ENCODE results near the gene CYTL1.
A peak's percentile ranks its signal among the peaks of the same experiment; 100 is the strongest.
"Not testable (repeated sequence)": the region's sequence is repeated elsewhere in the genome, so short reads cannot be mapped to it uniquely, and the experiment has no call there.

The CYTL1 gene, protein sequence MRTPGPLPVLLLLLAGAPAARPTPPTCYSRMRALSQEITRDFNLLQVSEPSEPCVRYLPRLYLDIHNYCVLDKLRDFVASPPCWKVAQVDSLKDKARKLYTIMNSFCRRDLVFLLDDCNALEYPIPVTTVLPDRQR

GRCh38 chr4:5019274-5019673 is at the start of gene CYTL1:
TSS of gene CYTL1 (minus strand) at chr4:5019458. CDS start at chr4:5019445, 13 bp downstream.
- peak; percentile 71 for DNase-seq

GRCh38 chr4:5067908-5068307 is 48.6 kb upstream of the CYTL1 start:
- no peak for DNase-seq

DNA sequence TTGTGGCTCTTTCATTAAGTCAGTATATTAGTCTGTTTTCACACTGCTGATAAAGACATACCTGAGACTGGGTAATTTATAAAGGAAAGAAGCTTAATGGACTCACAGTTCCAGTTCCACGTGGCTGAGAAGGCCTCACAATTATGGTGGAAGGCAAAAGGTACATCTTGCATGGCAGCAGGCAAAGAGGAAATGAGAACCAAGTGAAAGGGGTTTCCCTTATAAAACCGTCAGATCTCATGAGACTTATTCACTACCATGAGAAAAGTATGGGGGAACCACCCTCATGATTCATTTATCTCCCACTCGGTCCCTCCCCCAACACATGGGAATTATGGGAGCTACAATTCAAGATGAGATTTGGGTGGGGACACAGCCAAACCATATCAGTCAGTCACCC is 47.7 kb upstream of the CYTL1 start:
- DNase-seq: not testable (repeated sequence)

DNA sequence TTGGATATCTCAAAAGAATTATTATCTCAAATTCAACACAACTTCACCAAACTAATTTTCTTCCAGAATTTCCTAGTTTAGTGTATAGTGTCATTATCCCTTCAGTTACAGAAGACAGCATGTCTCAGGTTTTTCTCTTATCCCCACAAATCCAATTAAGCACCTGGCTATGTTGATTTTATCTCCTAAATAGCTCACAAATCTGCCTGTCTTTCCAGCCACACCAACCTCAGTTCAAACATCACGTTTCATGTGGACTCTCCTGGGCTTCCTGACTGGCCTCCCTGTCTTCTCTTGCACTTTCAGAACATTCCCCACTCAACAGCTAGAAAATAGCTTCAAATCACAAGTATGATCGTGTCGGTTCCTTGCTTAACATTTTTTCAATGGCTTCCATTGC is 46.8 kb upstream of the CYTL1 start:
- DNase-seq: no peak

DNA sequence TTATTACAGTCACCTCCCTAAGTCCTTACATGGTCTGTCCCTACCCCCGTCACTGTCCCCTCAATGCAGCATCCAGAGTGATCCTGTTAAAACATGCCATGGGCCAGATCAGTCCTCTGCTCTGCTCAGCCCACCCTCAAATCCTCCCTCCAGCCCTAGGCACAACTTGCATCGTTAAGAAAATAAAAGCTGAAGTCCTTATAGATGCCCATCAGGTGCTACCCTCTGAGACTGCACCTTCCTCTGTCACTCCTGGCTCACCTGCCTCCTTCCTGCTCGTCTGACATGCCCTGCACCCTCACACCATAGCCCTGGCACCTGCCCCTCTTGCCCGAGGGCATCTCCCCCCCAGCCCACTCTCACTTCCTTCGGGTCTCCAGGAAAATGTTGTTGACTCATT is 36.2 kb upstream of the CYTL1 start:
- no peak for DNase-seq

GRCh38 chr4:5054532-5054931 is 35.3 kb upstream of the CYTL1 start:
- no peak for DNase-seq

- no peak for DNase-seq
Observed at GRCh38 chr4:5052726-5053425, 33.6 kb upstream of the CYTL1 start.

DNA sequence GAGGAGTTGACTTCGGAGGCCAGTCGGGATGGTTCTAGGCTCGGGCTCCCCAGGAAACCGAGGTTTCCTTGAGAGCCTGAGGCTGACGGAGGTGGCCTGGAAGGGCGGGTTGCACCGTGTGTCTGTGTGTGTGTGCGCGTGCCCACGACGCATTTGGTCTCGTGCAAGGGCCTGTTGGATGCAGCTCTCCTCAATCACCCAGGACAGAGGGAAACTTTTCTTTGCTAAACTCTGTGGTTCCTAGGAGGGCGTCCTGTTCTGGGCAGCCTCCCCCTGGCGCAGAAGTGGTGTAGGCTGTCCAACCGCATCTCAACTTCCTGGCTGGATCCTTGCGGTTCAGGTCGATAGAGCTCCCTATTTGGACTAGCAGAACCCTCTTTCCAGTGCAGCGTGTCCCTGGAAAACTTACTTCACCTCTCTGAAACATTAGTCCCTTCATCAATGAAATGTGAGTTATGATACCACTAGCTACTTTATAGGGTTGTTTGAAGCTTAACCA is 33.0 kb upstream of the CYTL1 start:
- DNase-seq: peak; percentile 57

- DNase-seq: peak; percentile 80
Observed at GRCh38 chr4:5051278-5052203, 32.3 kb upstream of the CYTL1 start, which contains the start of gene STK32B. TSS of gene STK32B (plus strand) at chr4:5051480.

- DNase-seq: peak; percentile 85
Observed at GRCh38 chr4:5050520-5051277, 31.4 kb upstream of the CYTL1 start.

DNA sequence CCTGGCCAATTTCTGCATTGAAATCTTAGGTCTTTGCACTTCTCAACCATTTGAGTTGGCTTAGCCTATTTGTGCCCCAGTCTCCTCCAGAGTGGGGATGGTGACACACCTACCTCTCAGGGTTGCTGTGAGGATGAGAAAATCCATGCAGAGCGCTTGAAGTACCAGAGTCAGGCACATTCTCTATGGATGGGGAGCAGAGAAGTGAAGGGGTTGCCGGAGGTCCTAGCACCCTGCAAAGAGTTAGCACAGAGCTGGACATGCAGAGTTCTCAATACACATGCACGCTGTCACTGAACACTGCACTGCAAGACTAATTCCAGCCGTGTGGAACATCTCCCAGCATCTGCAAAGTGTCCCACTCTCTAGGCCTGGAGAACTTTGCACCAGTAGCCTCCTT is 29.5 kb upstream of the CYTL1 start:
- no peak for DNase-seq

DNA sequence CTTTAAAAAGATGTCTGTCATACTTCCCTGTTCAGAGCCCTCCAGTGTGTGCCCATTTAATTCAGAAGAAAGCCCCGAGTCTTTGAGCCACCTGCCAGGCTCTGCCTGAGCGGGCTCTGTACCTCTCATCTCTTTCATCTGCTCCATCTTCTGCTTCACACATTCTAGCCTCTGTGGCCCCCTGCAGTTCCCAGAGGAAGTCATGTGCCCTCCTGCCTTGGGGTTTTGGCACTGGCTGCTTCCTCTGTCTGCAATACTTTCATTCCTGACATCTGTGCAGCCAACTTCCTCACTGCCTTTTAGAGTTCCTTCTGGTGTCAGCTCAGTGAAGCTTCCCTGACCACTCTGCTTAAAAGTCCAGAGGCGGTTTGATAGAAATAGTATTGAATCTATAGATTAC is 25.8 kb upstream of the CYTL1 start:
- no peak for DNase-seq

GRCh38 chr4:5044341-5044740 is 25.1 kb upstream of the CYTL1 start:
- DNase-seq: no peak

GRCh38 chr4:5043579-5043978 is 24.3 kb upstream of the CYTL1 start:
- DNase-seq: no peak

DNA sequence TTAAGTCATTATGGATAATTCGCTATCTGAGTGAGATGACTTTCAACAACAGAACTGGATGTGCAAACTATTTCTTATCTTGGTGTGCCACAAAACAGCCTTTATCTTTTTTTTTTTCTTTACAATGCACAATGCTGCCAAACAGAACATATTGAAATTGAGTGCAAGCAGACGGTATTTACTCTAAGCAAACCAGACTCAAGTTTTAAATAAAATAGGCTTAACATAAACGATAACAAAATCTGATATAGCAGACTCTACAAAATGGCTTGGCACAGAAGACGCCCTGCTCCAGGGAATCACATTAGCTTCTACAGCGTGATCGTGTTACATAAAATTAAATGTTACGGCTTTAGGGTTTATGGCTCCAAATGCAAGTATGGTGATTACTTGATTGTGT is 22.4 kb upstream of the CYTL1 start:
- DNase-seq: no peak

DNA sequence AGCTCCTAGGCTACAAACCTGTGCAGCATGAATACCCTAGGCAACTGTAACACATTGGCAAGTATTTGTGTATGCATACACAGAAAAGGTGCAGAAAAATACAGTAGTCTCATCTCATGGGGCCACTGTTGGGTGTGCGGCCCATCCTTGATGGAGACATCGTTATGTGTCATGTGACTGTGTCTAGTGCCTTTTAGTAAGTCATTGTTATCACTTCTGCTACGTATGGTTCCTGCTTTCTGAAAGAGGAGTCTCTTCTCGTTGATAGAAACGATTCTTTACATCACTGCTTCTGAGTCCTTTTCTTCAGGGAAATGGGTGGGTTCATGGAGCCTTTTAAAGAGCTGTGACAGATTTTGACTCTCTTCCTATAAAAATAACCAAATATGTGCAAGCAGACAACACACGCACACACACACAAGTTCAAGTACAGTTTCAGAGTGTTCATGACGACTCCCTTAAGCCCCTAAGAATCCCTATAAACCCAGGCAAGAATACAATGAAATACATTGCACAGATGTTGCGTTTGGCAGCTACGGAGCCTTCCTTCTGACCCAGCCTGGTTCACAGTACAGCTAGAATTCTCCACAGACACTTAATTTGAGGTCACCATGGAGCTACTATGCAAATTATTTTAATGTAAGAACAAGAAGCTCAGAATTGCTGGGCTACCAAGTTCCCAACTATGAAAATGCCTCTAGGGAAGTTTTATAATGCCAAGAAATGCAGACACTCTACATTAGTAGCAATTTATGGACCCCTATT is 21.8 kb upstream of the CYTL1 start:
- no peak for DNase-seq

DNA sequence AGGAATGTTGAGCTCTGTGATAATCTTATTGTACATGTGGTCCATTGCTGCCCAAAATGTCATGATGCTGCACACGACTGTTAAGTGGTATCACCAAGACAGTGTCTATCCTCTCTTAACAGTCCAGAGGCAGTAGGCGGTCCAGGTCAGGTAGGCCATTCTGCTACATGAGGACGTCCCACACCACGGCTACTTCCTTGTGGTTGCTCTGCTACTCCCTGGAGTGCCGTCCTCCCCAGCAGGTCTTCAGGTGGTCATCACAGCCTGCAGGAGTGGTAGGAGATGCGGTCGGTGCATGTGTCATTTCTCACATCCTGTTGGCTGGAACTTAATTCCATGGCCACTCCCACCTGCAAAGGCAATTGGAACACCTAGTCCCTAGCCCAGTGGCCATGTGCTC is 20.5 kb upstream of the CYTL1 start:
- no peak for DNase-seq

DNA sequence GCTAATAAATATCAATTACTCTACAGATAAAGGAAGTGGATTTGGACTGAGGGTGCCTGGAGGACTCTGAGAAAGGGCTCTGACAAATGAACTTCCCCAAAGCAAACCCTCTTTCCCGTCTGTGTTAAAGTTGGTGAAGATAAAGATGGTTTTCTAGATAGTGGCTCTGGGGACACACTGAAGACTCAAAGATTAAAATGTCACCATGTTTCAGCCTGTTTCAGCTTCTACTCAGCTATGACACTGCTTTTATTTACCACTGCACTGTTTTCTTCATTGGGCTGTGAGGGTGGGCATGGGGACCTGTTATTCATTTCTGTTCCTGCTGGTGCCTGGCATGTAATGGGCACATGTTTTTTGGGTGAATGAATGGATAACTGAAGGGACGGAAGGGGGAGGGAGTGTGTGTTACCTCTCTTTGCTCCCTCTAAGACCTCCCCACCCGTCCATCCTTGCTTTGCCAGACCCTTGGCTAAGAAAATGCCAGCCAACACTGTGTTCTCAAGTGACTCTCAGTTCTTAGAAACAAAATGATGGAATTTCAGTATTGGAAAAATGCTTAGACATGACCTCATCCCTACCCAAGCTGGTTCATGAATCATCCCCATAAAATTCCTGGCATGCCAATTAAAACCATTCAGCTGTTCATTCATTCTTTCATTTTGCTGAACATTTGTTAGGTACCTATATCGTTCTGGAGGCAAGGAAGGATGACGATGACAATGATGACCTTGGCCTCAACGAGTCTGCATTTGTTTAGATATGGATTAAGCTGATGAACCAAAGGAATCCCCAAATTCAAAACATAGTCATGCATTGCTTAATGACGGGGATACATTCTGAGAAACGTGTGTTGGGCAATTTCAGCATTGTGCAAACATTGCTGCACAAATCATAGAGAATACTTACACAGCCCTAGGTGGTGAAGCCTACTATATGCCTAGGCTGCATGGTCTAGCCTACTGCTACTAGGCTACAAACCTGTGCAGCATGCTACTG is 18.6 kb upstream of the CYTL1 start:
- no peak for DNase-seq

- DNase-seq: no peak
Observed at GRCh38 chr4:5036239-5036638, 17.0 kb upstream of the CYTL1 start.

- DNase-seq: no peak
Observed at GRCh38 chr4:5034206-5034605, 14.9 kb upstream of the CYTL1 start.

All from right forelimb (tissue), 1 donor.